ELF-1 (cell line): ENCODE measurements around the gene KLHL30.
A peak's percentile ranks its signal among the peaks of the same experiment; 100 is the strongest.

ENCODE experiments used
- DNase-seq: peaks from one replicate; pipeline ENCODE4 v3.0.0-alpha.2; 2016; ENCODE audit warnings: low read depth, low spot score

KLHL30 gene

DNA sequence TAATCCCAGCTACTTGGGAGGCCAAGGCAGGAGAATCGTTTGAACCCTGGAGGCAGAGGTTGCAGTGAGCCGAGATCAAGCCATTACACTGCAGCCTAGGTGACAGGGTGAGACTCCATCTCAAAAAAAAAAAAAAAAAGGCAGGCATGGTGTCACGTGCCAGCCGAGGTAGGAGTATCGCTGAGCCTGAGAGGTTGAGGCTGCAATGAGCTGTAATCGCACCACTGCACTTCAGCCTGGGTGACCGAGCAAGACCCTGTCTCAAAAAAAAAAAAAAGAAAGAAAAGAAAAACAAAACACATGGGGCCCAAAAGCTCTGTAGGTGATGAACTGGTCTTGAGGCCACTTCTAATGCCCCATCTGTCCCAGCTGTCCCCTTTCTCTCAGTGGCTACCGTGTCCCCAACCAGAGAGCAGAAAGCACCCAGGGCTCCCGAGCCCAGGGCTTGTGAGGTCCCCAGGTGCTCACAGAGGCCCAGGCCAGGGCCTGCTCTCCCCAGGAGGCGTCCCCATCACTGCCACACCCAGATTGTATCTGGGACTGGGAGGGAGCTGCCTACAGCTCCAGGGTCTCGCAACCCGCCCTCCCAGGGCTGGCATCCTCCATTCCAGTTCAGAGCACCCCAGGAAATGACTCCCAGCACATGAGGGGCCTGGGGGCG is 8.5 kb downstream of the KLHL30 start:
- no peak for DNase-seq

DNA sequence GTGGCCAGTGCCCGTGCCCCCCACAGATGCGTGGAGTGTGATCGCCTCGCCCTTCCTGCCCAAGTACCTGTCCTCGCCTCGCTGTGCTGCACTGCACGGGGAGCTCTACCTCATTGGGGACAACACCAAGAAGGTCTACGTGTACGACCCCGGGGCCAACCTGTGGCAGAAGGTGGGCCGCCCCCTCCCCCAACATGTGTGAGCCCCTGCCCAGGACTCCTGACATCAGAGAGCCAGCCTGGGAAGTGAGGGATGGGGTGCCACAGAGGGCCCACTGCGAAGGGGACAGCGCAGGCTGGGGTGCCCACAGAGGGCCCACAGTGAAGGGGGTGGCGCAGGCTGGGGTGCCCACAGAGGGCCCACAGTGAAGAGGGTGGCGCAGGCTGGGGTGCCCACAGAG is 10.5 kb downstream of the KLHL30 start:
- no peak for DNase-seq

DNA sequence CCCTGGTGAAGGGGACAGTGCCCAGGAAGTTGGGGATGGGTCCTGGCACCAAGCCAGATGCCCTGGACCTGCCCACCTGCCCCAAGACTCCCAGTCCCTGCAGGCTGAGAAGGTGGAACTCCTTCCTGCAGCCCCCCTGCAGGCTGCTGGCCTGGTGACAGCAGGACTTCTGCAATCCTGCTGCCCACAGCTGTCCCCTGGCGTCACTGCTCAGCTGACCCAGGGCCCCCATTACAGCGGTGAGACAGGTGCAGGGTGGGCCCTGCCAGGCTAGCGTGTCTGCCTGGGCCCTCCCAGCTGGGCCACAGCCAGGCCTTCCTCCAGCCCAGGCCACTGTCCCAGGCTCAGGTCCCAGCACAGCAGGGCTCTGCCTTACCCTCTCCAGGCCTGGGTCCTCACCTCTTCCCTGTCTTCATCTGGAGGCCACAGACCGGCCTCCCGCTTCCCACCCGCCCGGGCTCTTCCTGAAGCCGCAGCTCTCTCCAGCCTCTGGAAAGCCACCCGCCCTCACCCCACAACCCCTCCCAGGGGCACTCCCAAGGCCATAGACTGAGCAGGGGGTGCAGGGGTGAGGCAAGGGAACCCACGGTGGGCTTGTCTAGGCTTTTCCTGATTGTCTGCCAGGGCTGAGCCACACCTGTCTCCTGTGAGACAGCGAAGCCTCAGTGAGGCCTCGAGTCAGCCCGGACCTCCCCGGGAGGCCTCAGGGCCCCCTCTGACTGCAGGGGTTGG is 11.5 kb downstream of the KLHL30 start:
- no peak for DNase-seq

DNA sequence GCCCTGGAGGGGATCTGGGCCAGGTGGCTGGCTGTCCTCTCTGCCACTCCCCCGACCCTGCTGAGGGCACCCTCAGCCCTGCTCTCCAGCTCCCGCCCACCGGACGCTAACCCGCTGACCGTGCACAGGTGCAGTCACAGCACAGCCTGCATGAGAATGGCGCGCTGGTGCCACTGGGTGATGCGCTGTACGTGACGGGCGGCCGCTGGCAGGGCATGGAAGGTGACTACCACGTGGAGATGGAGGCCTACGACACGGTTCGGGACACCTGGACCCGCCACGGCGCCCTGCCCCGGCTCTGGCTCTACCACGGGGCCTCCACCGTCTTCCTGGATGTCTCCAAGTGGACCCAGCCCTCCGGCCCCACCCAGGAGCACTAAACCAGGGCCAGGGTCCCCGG is 12.2 kb downstream of the KLHL30 start:
- no peak for DNase-seq

DNA sequence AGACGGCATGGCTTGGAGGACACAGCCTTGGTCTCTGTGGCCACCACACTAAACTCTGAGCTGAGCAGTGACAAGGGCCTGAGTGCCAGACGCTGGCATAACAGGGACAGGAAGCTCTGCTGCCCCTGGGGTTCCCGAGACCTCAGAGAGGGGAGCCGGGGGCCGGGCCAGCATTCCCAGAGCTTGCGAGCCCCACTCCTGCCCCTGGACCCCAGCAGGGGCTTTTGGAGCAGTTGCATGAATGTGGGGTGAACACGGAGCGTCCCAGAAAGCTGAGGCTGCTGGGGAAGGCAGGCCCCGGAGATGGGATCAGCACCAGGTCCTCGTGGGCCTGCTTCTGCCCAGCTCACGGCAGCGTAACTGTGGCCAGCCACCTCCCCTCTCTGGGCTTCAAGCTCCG is 12.7 kb downstream of the KLHL30 start:
- no peak for DNase-seq

DNA sequence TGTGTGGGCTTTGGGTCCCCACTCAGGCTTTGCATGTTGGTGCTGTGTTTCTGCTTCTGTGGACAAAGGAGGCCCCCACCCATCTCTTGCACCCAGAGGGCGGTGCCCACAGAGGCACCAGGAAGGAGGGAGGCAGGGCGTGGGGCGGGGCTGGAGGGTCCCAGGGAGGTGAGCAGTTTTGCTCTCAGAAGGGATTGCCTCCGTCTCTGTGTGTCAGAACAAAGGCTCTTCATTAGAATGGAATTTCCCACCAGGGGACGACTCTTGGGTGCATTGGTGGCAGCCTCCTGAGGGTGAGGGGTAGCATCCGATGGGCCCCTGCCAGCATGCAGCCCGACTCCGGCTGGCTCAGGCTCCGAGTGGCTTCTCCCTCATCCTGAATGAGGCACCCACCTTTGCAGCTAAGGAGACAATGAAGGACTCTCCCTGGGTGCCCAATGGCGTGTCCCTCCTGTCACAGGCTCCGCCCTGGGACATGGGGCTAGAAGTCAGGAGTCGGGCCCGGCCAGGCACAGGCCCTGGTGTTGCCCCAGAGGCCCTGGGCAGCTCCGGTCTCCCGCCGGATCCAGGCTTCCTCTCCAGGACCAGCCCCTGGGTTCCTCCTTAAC is 13.3 kb downstream of the KLHL30 start:
- peak; percentile 47 for DNase-seq

DNA sequence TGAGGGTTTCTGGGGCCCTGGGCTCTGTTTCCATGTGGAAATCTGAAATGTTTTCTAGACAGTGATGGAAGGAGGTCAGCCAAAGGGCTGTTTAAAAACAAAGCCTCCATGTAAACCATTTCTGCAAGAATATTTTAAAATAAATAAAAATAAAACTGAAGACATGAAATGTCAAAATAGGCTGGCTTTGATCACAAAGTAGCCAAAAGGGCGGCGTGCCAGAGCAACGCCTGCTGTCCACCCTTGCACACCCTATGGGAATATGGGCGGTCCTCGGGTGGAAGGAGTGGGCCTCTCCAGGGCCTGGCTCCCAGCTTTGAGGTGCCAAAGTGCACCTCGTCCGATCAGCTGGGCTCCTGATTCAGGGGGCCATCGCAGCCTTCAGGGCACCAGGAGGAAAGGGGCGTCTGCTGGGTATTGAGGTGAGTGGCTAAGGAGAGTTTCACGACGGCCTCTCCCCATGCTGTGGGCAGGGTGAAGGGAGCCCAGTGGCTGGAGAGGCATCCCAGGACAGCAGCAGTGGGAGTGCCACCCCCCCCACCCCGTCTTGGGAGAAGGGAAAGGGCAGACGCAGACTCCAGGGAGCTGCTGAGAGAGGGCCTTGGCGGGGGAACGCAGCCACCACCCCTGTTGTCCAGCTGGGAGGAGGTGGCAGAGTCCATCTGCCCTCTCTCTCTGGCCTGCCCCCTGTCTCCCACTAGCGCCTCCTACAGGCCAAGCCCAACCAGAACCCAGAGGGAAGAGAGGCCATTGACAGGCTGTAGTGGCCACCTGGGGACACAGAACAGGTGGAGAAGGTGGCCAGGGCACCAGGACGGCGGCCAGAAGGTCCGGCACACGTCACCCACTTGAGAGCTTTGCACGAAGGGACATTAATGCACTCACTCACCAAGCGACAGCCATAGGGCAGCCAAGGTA is 14.6 kb downstream of the KLHL30 start:
- DNase-seq, result no peak

DNA sequence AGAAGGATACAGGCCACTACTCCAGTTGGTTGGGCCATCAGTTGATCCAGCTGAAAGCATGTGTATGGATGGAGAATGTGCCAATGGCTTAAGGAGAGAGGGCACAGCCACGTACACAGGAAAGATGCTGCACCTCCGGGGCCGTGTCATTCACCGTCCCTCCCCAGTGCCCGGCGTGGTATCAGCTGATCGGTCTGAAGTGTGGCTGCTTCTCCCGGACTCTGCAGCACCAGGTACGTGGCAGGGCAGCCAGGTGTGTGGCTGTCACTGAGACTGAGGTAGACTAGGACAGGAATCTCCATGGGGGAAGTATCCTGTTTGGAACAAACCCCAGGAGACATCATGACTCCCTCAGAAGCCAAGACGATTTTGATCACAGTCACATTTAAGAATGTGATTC is 16.1 kb downstream of the KLHL30 start:
- no peak for DNase-seq

DNA sequence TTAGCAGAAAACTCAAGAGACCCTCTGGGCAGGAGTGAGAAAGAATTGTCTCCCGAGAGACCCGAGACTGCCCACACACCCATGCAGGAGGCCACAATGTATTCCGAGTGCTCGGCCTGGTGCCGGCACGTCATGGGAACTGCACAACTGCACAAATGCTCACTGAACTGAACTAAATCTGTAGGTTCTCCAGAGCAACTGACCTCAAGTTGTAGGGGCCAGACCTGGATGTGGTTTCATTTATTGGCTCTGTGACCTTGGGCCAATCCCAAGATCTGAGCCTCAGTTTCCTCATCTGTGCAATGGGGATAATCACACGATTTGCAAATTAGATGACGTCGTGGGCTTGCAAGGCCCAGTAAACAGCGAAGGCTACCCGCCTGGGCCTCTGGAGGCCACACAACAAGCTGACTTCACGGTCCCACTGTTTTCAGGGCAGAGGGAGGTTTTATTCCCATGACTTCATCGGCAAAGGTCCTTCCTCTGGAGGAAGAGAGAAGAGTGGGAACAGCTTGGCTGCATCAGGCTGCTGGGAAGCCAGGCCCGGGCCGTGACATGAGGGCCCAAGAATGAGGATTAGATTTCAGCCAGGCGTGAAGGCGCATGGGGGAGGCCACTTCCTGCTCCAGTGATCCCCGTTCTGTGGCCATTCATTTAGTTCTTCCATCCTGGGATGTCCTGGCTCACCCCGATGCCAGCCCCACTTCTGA is 16.7 kb downstream of the KLHL30 start:
- no peak for DNase-seq

DNA sequence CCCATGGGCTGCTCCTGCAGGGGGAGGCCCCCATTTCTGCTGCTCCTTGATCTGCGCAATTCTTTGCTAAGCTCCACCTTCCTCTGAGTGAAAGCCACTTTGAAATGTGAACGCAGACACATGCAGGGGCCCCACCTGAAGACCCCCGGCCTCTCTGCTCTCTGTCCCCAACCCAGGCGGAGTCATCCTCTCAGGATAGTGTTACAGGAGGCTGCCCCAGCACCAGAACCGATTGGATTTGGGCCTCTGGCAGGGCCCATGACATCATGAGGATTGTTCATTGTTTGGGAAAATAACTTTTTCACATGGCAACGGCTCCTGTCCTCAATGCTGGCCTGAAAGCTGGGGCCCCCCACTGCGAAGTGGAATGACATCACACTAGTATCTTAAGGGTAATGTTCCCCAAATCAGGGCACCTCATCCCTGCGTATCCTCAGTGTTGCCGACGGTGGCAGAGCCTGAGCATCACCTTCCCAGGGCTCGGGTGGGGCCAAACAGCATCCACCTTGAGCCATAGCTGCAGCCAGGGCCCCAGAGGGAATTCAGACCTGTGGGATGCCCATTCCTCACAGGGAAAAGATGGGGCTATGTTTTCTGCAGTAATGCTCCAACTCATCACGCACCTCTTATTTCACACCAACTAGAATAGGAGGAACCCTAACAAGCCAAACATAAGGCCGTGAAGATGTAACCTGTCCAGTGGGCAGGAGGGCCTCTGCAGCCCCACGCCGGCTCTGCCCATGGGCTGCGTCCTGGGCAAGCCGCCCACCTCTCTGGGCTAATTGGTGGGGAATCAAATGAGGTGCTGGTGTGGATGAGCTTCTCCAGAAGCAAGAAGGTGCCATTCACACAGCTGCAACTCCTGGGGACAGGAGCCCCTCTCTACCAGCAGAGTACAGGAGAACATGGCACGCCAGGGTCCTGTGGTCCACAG is 17.6 kb downstream of the KLHL30 start:
- DNase-seq, result no peak

DNA sequence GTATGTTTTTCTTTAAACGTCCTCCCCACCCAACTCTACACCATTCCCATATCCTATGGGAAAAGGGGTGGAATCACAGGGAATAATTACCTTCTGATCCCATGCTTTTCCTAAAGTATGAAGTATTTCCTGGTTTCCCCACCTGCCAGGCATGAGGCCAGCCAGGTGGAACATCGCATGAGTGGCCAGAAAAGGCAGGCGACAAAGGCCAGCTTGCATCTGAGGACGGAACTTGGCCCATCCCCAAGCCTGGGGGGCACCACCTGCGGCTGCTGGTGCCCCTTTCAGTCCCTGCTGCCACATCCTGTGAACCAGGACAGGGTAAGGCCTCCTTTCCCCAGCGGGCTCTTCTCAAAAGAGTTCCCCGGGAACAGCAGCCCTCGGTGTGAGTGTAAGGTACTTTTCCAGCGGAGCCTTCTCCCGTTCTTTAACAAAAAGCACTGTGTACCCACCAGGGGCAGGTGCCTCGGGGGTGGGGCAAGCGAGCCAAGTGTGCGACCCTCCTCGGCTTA is 19.1 kb downstream of the KLHL30 start:
- DNase-seq, result no peak

DNA sequence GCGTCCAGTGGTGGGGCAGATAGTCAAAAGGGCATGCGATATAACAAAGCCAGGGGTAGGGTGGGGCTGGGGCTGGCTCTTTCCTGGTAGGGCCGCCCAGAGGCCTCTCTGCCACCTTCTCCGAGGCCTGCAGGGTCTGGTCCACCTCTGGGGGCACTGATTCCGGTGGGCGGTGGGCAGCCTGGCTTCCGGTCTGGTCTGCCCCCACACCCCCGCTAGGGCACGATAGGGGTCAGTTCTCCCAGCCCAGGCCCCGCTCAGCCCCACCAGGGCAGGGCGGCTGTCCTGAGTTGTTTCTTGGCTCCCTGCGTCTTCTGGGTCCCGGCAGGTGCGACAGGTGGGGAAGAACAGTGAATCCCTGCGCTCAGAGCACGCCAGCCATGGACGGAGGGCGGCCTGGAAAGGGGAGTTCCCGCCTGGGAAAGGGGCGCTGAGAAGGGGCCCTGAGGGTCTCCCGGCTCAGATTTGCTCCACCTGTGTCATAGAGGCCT is 19.6 kb downstream of the KLHL30 start:
- no peak for DNase-seq

DNA sequence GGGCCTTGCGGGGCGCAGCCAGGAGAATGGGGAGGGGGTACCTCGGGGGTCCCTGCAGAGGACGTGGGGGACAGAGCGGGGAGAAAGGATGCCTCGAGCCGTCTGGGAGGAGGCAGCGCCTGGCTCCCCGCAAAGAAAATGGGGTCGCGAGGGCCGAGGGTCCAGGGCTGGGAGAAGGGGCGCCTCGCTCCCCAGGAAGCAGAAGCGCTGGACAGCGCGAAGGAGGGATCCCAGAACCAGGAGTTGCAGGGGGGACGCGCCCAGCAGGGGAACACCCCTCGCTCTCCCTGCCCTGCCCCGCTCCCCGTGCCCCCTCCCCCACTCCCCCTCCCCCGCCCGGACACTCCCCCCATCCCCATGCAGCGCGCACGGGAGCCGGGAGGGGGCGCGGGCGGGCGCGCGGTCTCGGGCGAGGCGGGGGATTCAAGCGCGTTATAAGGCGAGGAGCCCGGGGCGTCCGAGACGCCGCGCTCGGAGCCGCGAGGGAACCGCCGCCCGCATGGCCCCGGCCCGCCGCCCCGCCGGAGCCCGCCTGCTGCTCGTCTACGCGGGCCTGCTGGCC is 20.1 kb downstream of the KLHL30 start, which contains the start of gene ERFE:
TSS of gene ERFE (plus strand) at position 462 of the 562 bp plus-strand sequence. CDS start at position 500, 38 bp downstream.
- no peak for DNase-seq

DNA sequence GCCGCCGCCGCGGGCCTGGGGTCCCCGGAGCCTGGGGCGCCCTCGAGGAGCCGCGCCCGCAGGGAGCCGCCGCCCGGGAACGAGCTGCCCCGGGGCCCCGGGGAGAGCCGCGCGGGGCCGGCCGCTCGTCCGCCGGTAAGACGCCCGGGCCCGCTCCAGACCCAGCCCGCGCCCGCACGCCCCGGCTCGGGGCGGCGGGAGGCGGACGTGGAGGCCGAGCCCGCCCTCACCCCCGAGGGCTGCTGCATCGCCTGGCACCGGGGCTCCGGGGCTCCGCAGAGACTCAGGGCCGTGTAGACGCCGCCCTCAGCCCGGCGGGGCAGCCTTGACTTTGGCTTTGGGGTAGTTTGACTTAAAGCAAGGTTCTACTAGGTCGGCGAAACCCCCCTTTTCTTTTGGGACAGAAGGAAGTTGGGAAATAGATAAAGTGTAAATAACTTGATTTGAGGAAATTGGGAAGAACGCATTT is 20.6 kb downstream of the KLHL30 start:
- DNase-seq, result no peak

DNA sequence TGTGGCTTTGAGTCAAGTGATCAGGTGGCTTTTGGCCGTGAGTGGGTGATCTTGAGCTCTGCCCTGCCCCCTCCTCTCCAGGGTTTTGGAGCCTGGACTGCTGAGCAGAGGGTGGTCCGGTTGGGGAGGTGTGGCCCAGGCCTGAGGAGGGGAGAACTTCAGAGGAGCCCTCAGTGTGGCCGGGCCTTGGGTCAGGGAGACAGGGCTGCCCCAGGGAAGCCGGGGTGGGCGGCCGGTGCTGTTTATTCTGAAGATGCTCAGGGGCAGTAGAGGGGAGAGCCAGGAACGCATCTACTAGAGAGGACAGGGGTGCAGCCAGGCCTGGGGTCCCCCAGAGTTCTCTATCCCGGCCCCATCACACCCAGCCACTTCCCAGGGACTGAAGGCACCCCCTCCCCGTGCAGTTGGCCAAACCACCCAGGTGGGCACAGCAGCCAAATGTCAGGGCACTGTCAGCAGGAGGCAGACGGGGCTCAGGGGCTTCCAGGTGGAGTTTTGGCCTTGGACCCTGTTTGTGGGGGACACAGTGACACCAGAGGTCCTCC is 21.3 kb downstream of the KLHL30 start:
- no peak for DNase-seq

DNA sequence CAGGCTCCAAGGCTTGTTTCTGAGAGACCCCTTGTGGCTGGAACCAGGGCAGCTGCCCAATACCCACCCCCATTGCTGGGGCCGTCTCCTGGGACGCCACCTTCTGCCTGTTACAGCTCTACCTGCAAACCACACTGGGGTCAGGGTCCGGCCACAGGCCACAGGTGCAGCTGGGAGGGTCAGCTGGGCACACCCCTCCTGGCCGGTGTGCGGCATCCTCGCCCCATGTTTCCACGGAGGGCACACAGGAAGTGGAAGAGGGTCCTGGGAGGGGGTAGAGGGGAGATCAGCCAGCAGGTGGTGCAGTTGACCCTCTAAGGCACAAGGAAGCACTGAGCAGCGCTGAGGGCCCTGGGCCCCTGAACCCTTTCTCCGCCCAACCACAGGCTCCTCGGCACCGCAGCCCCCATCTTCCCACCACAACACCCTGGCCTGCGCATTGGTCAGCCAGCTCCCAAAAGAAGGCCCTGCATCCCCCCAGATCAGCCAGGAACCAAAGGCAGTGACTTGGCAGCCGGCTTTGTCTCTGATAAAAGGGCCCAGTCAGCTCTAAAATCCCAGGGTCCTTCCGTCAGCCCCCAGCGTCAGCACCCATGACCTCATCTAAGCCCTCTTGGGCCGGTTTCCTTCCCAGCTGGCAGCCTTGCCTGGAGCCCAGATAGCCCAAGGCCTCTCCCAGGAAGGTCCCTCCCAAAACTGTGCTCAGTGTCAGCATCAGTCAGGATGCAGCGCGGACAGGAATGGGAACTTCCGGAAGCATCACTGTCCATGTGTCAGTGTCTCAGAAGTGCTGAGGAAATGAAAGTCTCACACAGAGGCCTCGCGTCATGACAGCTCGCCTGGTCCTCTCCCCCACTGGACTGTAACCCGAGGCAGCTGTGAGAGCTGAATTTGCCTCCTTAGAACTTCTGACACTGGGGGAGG is 22.0 kb downstream of the KLHL30 start:
- DNase-seq, result peak; percentile 69

DNA sequence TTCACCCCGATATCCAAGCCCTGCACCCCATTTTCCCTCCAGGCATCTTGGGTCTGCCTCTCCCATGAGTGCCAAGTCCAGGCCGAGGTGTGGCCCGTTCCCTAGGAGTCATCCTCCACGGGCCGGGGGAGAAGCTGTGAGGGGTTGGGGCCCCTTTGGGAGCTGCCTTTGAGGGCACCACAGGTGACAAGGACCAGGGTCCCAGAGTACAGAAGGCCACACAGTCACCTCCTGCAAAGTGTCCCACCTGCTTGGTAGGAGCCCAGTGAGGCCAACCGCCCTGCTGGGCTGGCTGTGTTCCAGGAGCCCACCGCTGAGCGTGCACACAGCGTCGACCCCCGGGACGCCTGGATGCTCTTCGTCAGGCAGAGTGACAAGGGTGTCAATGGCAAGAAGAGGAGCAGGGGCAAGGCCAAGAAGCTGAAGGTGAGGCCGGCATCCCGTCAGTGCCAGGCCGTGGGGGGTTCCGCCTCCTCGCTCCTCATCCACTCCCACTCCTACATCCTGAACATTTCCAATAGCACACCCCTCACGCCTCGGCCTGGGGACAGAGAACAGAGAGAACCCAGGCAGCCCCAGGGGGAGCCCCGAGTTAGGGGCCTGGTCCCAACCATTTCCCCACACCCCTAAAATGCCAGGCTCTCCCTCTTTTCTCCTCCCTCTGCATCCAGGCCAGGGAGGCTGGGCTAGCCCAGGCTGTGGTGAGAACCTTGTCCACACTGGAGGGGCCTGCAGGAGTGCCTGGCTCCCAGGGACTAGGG is 23.0 kb downstream of the KLHL30 start:
- no peak for DNase-seq
